Activated B cell treated with CpG ODN at 0.5 μM for 24 hours (primary cell): ENCODE measurements around the gene LTB4R2. TPM values are rescaled to one million over a fixed set of nuclear protein-coding genes. Genes with fewer than 3 reads are reported as not detected.

Experiments used
- ATAC-seq: fragments of 200-7000 bp; cut with Tn5 transposase; one replicate; pipeline ENCODE4 v1.10.0; 2021; ENCODE audit warnings: low read depth, mild to moderate bottlenecking, moderate library complexity
- CTCF ChIA-PET: fragments of 350-600 bp; sonication (Branson Sonifier 250); formaldehyde crosslinking; loops from one replicate; lab custom pipeline; 2021; ENCODE audit warnings: antibody characterized with exemption; lab: Charles Lee
- POLR2A ChIA-PET: fragments of 350-600 bp; sonication (Branson Sonifier 250); formaldehyde crosslinking; loops from one replicate; lab custom pipeline; 2021; ENCODE audit warnings: antibody characterized with exemption; lab: Charles Lee
- DNase-seq: peaks from one replicate; pipeline ENCODE4 v3.0.0; 2022
- H3K27ac Mint-ChIP-seq: one replicate; pipeline ENCODE4 v1.8.0; 2020; ENCODE audit warnings: mixed read lengths
- H3K27me3 Mint-ChIP-seq: one replicate; pipeline ENCODE4 v1.8.0; 2021; ENCODE audit warnings: mixed read lengths
- H3K36me3 Mint-ChIP-seq: one replicate; pipeline ENCODE4 v1.8.0; 2021; ENCODE audit warnings: low read depth, mixed read lengths
- H3K4me1 Mint-ChIP-seq: one replicate; pipeline ENCODE4 v1.8.0; 2021; ENCODE audit warnings: mixed read lengths
- H3K4me3 Mint-ChIP-seq: one replicate; pipeline ENCODE4 v1.8.0; 2020; ENCODE audit warnings: mild to moderate bottlenecking, mixed read lengths
- H3K9me3 Mint-ChIP-seq: one replicate; pipeline ENCODE4 v1.8.0; 2020; ENCODE audit warnings: mixed read lengths
- CTCF ChIP-seq: fragments of 200-600 bp; IDR thresholded peaks from one replicate; pipeline ENCODE4 v1.8.0; 2022; ENCODE audit warnings: antibody characterized with exemption, mild to moderate bottlenecking
- intact Hi-C: fragments of 100-400 bp; cut with micrococcal nuclease; formaldehyde crosslinking; loops from one replicate; pipeline ENCODE4 v1.15.1; 2024
- total RNA-seq: library from RNA; stranded (reverse); gene quantifications from 2 replicates; pipeline ENCODE4 v1.2.3, GENCODE V29; 2022

Gene LTB4R2
- total RNA-seq, 1 donor from 2014 or later, result 9.1 TPM

- H3K27me3 Mint-ChIP-seq, result peaks cover 13% of the 10 kb centered on the region
These were observed 29.6 kb downstream of the LTB4R2 start, which contains the start of gene RIPK3 for GRCh38 chr14:24339284-24340151. Gene RIPK3, minus strand, starts transcription at chr14:24339991. Its CDS starts 165 bp downstream, at chr14:24339826.

GRCh38 chr14:24340606-24341005 is 30.7 kb downstream of the LTB4R2 start:
- Mint-ChIP-seq H3K4me3 (no peak overlapping the region), H3K36me3 (peaks cover 22% of the 10 kb centered on the region), H3K27me3 (peaks cover 15% of the 10 kb centered on the region), H3K4me1 (peaks cover 25% of the 10 kb centered on the region), H3K27ac (no peak overlapping the region), H3K9me3 (no peaks in the 10 kb centered on the region)
- no peak for ATAC-seq
- intact Hi-C loops, result loop anchor here (1.0 kb wide), 1 partner anchor 25 kb away; no protein-coding TSS in a partner anchor
- no peak for DNase-seq
- CTCF ChIA-PET, result interaction anchor here (1.3 to 3.0 kb wide), 3 partner anchors 25 to 91 kb away, joined by 3 to 25 read pairs (median 16); no protein-coding TSS in a partner anchor
- TF ChIP-seq CTCF, result no peak
- POLR2A ChIA-PET, result interaction anchor here (1.2 to 11.5 kb wide), 4 partner anchors 26 to 101 kb away, joined by 3 to 216 read pairs (median 16); partner anchors contain the start of genes CBLN3, KHNYN, RABGGTA and SDR39U1

More at GRCh38 chr14:24339284-24340151, 29.6 kb downstream of the LTB4R2 start, which contains the start of gene RIPK3:
- DNase-seq (peak; percentile 66), ATAC-seq (peak; percentile 96)
- POLR2A ChIA-PET, result interaction anchor here (0.7 to 11.5 kb wide), 11 partner anchors 9 to 178 kb away, joined by 3 to 216 read pairs (median 4); partner anchors contain the start of genes CBLN3, DHRS1, IRF9 and KHNYN
- TF ChIP-seq CTCF, result no peak
- Mint-ChIP-seq H3K27ac (peak within 1 kb of the TSS; percentile 92), H3K4me1 (peaks cover 32% of the 10 kb centered on the region), H3K4me3 (peak within 1 kb of the TSS; percentile 94), H3K9me3 (no peaks in the 10 kb centered on the region), H3K36me3 (peaks cover 22% of the 10 kb centered on the region)
- intact Hi-C loops, result loop anchor here (1.0 to 10.0 kb wide), 4 partner anchors 26 to 785 kb away; partner anchors contain the start of genes THTPA and ZFHX2
- CTCF ChIA-PET, result interaction anchor here (1.3 to 3.0 kb wide), 3 partner anchors 26 to 92 kb away, joined by 3 to 25 read pairs (median 16); no protein-coding TSS in a partner anchor

GRCh38 chr14:24342889-24343288 is 32.9 kb downstream of the LTB4R2 start:
- H3K9me3 Mint-ChIP-seq, result no peaks in the 10 kb centered on the region
- POLR2A ChIA-PET, result no interaction called here
- no peak overlapping the region for H3K27ac Mint-ChIP-seq
- intact Hi-C loops, result no loop called here
- peaks cover 20% of the 10 kb centered on the region for H3K27me3 Mint-ChIP-seq
- H3K36me3 Mint-ChIP-seq, result peaks cover 5% of the 10 kb centered on the region
- no peak for ATAC-seq
- H3K4me1 Mint-ChIP-seq, result peaks cover 19% of the 10 kb centered on the region
- DNase-seq, result no peak
- CTCF ChIA-PET, result no interaction called here
- H3K4me3 Mint-ChIP-seq, result no peak overlapping the region
- no peak for TF ChIP-seq CTCF

DNA sequence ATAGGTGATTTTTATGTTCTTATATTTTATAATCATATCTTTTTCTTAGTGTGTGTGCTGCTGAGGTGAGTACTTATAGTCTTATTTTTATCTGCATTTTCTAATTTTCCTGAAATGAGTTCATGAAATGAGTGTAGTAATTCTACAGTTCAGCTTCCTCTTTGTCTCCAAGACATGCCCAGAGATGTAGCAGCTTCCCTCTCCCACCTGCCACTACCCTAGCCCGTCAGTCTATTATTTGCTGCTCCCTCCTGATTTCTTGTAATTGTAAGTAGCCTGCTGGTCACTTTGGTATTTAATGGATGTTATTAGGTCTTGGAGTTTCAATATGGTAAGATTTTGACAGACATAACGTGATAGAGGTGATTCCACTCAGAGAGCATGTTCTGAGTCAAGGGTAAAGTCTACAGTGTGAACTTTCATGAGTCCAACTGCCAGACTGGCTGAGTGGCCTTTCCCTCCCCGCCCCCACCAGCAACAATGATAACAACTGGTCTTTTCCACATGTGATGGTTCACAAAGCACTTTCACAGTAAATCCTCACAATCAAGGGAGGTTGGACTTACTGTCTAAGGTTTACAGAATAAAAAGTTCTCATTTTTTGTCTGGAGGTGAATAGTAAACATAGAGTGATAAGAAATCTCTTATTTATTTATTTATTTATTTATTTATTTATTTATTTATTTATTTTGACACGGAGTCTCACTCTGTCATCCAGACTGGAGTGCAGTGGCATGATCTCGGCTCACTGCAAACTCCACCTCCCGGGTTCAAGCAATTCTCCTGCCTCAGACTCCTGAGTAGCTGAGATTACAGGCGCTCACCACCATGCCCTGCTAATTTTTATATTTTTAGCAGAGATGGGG is 34.1 kb downstream of the LTB4R2 start:
- H3K4me3 Mint-ChIP-seq, result no peak overlapping the region

More for the DNA sequence above, 34.1 kb downstream of the LTB4R2 start:
- CTCF ChIA-PET, result interaction anchor here (4.9 kb wide), 1 partner anchor 10 kb away, joined by 22 read pairs; the partner anchor contains the start of gene ADCY4
- H3K9me3 Mint-ChIP-seq, result no peaks in the 10 kb centered on the region
- H3K27me3 Mint-ChIP-seq, result peaks cover 20% of the 10 kb centered on the region
- ATAC-seq, result no peak
- DNase-seq, result no peak
- no peak for TF ChIP-seq CTCF
- no peak overlapping the region for H3K27ac Mint-ChIP-seq
- H3K4me1 Mint-ChIP-seq, result peaks cover 8% of the 10 kb centered on the region
- POLR2A ChIA-PET, result no interaction called here
- peaks cover 3% of the 10 kb centered on the region for H3K36me3 Mint-ChIP-seq
- intact Hi-C loops, result no loop called here
